GM12891 (cell line): ENCODE measurements around the gene POTEH.
"Not testable (repeated sequence)": the region's sequence is repeated elsewhere in the genome, so short reads cannot be mapped to it uniquely, and the experiment has no call there.

ENCODE experiments used
- POLR2A ChIP-seq: IDR thresholded peaks from 2 replicates; pipeline ENCODE4 v1.6.1; 2011; ENCODE audit warnings: low read depth, low read length, control low read depth
- POLR2AphosphoS5 ChIP-seq: IDR thresholded peaks from 2 replicates; pipeline ENCODE4 v1.6.1; 2011; ENCODE audit warnings: low read depth, low read length, control low read depth

- not testable (repeated sequence) for TF ChIP-seq POLR2A, POLR2AphosphoS5
Observed at GRCh38 chr22:15679702-15680101, 10.1 kb upstream of the POTEH start.
